Measurements from ENCODE around the gene DNASE1L3. TPM values are rescaled to one million over a fixed set of nuclear protein-coding genes. Genes with fewer than 3 reads are reported as not detected.
"Not testable (repeated sequence)": the region's sequence is repeated elsewhere in the genome, so short reads cannot be mapped to it uniquely, and the experiment has no call there.

Gene DNASE1L3
- total and polyA plus RNA-seq, 2 donors (not counting 1 experiment from before 2014, with no cell fraction given) = not detected

GRCh38 chr3:58230876-58231552, 20.2 kb upstream of the DNASE1L3 start:
- Histone ChIP-seq H3K4me2 (ENCODE audit: extremely low read depth, insufficient read depth, low read length) (no peak overlapping the region), H3K9ac (ENCODE audit: insufficient read depth, low read length) (no peak overlapping the region), H3K36me3 (ENCODE audit: control insufficient read depth, insufficient read depth, low read length) (no peaks in the 10 kb centered on the region), H4K20me1 (ENCODE audit: control insufficient read depth, extremely low read depth, insufficient read depth, low read length) (no peaks in the 10 kb centered on the region), H3K27ac (ENCODE audit: insufficient read depth, low read length) (no peak overlapping the region), H2AFZ (ENCODE audit: low read length) (no peak overlapping the region), H3K4me1 (ENCODE audit: control insufficient read depth, extremely low read depth, insufficient read depth, low read length) (peaks cover 2% of the 10 kb centered on the region), H3K79me2 (ENCODE audit: control insufficient read depth, insufficient read depth, low read length) (no peaks in the 10 kb centered on the region), H3K27me3 (ENCODE audit: control insufficient read depth, insufficient read depth, low read length) (peaks cover 8% of the 10 kb centered on the region), H3K4me3 (replicated peaks in 1 of 4; ENCODE audit: control extremely low read depth in 1 of 4, insufficient read depth in 1 of 4, low read depth in 3 of 4, low read length in 4 of 4) (no peak overlapping the region), H3K9me3 (ENCODE audit: control insufficient read depth, insufficient read depth, low read depth, low read length) (no peaks in the 10 kb centered on the region)
- no peak for DNase-seq (ENCODE audit: low read depth in 2 of 2)
- no peak for TF ChIP-seq EZH2 (IDR thresholded peaks at IDR 0.05; ENCODE audit: low read length, missing control alignments)
- TF ChIP-seq CTCF (conservative IDR thresholded peaks at IDR 0.05 in 1 of 2, IDR thresholded peaks at IDR 0.05 in 1 of 2; ENCODE audit: low read depth in 1 of 2, low read length in 2 of 2) = no peak

DNA sequence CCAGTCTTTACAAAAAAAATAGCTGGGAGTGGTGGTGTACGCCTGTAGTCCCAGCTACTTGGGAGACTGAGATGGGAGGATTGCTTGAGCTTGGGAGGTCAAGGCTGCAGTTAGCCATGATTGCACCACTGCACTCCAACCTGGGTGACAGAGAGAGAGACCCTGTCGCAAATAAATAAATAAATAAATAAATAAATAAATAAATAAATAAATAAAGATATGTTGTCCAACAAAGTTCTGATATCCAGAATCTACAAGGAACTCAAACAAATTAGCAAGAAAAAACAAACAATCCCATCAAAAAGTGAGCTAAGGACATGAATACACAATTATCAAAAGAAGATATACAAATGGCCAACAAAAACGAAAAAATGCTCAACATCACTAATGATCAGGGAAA, 17.2 kb upstream of the DNASE1L3 start:
- not testable (repeated sequence) for H3K79me2 ChIP-seq (ENCODE audit: control insufficient read depth, insufficient read depth, low read length); DNase-seq (ENCODE audit: low read depth in 2 of 2); H2AFZ ChIP-seq (ENCODE audit: low read length); H3K4me3 ChIP-seq (replicated peaks in 1 of 4; ENCODE audit: control extremely low read depth in 1 of 4, insufficient read depth in 1 of 4, low read depth in 3 of 4, low read length in 4 of 4); H4K20me1 ChIP-seq (ENCODE audit: control insufficient read depth, extremely low read depth, insufficient read depth, low read length); H3K9me3 ChIP-seq (ENCODE audit: control insufficient read depth, insufficient read depth, low read depth, low read length); H3K9ac ChIP-seq (ENCODE audit: insufficient read depth, low read length); H3K4me1 ChIP-seq (ENCODE audit: control insufficient read depth, extremely low read depth, insufficient read depth, low read length); H3K27ac ChIP-seq (ENCODE audit: insufficient read depth, low read length); H3K4me2 ChIP-seq (ENCODE audit: extremely low read depth, insufficient read depth, low read length); H3K36me3 ChIP-seq (ENCODE audit: control insufficient read depth, insufficient read depth, low read length)
- H3K27me3 ChIP-seq (ENCODE audit: control insufficient read depth, insufficient read depth, low read length) = peaks cover 11% of the 10 kb centered on the region

GRCh38 chr3:58223855-58224254, 13.1 kb upstream of the DNASE1L3 start:
- no peak overlapping the region for H3K4me3 ChIP-seq (replicated peaks in 1 of 4; ENCODE audit: control extremely low read depth in 1 of 4, insufficient read depth in 1 of 4, low read depth in 3 of 4, low read length in 4 of 4)
- no peaks in the 10 kb centered on the region for H3K9me3 ChIP-seq (ENCODE audit: control insufficient read depth, insufficient read depth, low read depth, low read length)
- H3K4me1 ChIP-seq (ENCODE audit: control insufficient read depth, extremely low read depth, insufficient read depth, low read length) = no peaks in the 10 kb centered on the region
- H3K27me3 ChIP-seq (ENCODE audit: control insufficient read depth, insufficient read depth, low read length) = peaks cover 5% of the 10 kb centered on the region
- TF ChIP-seq EZH2 (IDR thresholded peaks at IDR 0.05; ENCODE audit: low read length, missing control alignments) = no peak
- no peak for TF ChIP-seq CTCF (conservative IDR thresholded peaks at IDR 0.05 in 1 of 2, IDR thresholded peaks at IDR 0.05 in 1 of 2; ENCODE audit: low read depth in 1 of 2, low read length in 2 of 2)
- no peaks in the 10 kb centered on the region for H3K36me3 ChIP-seq (ENCODE audit: control insufficient read depth, insufficient read depth, low read length)
- no peak overlapping the region for H3K4me2 ChIP-seq (ENCODE audit: extremely low read depth, insufficient read depth, low read length)
- no peaks in the 10 kb centered on the region for H4K20me1 ChIP-seq (ENCODE audit: control insufficient read depth, extremely low read depth, insufficient read depth, low read length)
- H3K79me2 ChIP-seq (ENCODE audit: control insufficient read depth, insufficient read depth, low read length) = no peaks in the 10 kb centered on the region
- no peak for DNase-seq (ENCODE audit: low read depth in 2 of 2)
- no peak overlapping the region for H3K27ac ChIP-seq (ENCODE audit: insufficient read depth, low read length)
- H2AFZ ChIP-seq (ENCODE audit: low read length) = no peak overlapping the region
- H3K9ac ChIP-seq (ENCODE audit: insufficient read depth, low read length) = no peak overlapping the region

All from fibroblast of lung (primary cell).